ENCODE data around the gene ETFB.
A peak's percentile ranks its signal among the peaks of the same experiment; 100 is the strongest.

DNA sequence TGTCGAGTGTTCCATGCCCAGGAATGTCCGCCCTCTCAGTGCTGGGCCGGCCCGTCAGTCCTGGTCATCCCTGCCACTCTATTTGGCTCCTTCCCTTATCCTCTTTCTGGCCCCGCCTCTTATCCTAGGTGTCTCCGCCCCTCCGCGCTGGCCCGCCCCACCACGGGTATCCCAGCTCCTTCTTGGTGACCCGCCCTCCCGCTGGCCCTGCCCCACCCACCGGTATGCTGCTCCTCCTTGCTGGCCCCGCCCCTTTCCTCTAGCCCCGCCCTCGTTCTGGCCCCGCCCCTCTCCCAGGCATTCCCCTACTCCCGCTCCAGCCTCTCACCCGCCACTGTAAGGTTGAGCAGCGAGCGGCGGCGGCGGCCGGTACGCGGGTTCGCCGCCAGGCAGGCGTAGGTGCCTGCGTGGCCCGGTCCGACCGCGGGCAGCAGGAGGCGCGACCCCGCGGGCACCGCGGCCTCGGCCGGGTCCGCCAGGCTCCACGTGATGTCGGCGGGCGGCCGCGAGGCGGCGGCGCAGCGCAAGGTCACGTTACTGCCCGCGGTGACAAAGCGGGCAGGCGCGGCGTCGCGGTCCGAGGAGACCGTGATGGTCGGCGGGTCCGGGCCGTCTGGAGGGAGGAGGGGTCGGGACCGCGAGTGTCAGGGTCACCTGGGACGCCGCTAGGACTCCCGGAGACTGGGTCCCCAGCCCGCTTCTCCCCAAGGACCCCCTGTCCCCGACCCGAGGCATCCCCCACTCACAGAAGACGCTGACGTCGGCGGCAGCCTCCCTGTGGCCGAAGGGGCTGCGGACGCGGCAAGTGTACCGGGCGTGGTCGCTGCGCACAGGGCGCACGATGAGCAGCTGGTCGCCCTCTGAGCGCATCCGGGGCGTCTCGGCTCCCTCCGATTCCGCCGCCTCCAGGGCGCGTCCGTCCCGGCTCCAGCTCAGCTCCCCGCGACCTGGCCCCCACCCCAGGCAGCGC, 26.2 kb downstream of the ETFB start:
- TF ChIP-seq POLR2A (IDR thresholded peaks at IDR 0.05), result peak in 1 of 3 donors; percentile 17
- TF ChIP-seq, protein P1, sequence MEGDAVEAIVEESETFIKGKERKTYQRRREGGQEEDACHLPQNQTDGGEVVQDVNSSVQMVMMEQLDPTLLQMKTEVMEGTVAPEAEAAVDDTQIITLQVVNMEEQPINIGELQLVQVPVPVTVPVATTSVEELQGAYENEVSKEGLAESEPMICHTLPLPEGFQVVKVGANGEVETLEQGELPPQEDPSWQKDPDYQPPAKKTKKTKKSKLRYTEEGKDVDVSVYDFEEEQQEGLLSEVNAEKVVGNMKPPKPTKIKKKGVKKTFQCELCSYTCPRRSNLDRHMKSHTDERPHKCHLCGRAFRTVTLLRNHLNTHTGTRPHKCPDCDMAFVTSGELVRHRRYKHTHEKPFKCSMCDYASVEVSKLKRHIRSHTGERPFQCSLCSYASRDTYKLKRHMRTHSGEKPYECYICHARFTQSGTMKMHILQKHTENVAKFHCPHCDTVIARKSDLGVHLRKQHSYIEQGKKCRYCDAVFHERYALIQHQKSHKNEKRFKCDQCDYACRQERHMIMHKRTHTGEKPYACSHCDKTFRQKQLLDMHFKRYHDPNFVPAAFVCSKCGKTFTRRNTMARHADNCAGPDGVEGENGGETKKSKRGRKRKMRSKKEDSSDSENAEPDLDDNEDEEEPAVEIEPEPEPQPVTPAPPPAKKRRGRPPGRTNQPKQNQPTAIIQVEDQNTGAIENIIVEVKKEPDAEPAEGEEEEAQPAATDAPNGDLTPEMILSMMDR (IDR thresholded peaks at IDR 0.05), result peak in 2 of 7 experiments; percentile 43 to 57

Data from body of pancreas (tissue), 4 donors.